H1 (cell line): ENCODE measurements around the gene CCDC141. TPM values are rescaled to one million over a fixed set of nuclear protein-coding genes. Genes with fewer than 3 reads are reported as not detected.

Experiments
- polyA plus RNA-seq, 7 experiments: library from polyadenylated mRNA; depleted of rRNA in 3 of 7; stranded (reverse) in 5 of 7; unstranded in 2 of 7; fragments of >200 nt in 5 of 7; fragments of 200-250 nt in 2 of 7; gene quantifications; 1 replicate in 5 of 7; 2 replicates in 1 of 7; 4 replicates in 1 of 7; pipeline versions ENCODE4 v1.2.1 to v1.2.3, GENCODE V29; 2011 to 2013; ENCODE audit warnings: missing spikeins in 2 of 7, mixed read lengths in 2 of 7
- total RNA-seq: library from RNA; stranded (reverse); fragmentation: NEBNext Ultra II Directional; extraction: Animal tissue kit (Norgen Biotek cat#: 25700); gene quantifications from 2 replicates; pipeline ENCODE4 v1.2.1, GENCODE V29; 2021

The CCDC141 gene
- total and polyA plus RNA-seq, 2 of the 8 experiments (the other 6 are each of a cell fraction or from before 2014, with no cell fraction given): 0.56 to 21.6 TPM

Other genes starting within 250 kb of the CCDC141 start
- 6.9 and 9.7 TPM in 2 replicates for gene TTN, start 242.7 kb downstream of the CCDC141 start, total RNA-seq
- gene TTN, start 242.7 kb downstream of the CCDC141 start, polyA plus RNA-seq (2011; rRNA removed): 0.16 and 0.30 TPM in 2 replicates
- 49.6 and 52.8 TPM in 2 replicates for gene SESTD1, start 214.7 kb upstream of the CCDC141 start, total RNA-seq
- gene SESTD1, start 214.7 kb upstream of the CCDC141 start, polyA plus RNA-seq (2011; rRNA removed): 3.1 and 5.2 TPM in 2 replicates